SU-DHL-6 (cell line): Measurements from ENCODE around the gene HIBADH.

Experiments
- EZH2phosphoT487 ChIP-seq: fragments of 200-600 bp; sonication (generic), shearing (Covaris generic); conservative IDR thresholded peaks from 2 replicates; pipeline ENCODE4 v1.6.1; 2018; ENCODE audit warnings: mild to moderate bottlenecking, antibody characterized with exemption, low read length, moderate library complexity, mixed read lengths
- TF ChIP-seq, protein P1 (sequence below): fragments of 200-600 bp; sonication (generic); IDR thresholded peaks from one replicate; pipeline ENCODE4 v1.5.1; 2017; ENCODE audit warnings: antibody characterized with exemption, mild to moderate bottlenecking, low read length, moderate library complexity; ENCODE audit not compliant: insufficient read depth, poor library complexity, severe bottlenecking

DNA sequence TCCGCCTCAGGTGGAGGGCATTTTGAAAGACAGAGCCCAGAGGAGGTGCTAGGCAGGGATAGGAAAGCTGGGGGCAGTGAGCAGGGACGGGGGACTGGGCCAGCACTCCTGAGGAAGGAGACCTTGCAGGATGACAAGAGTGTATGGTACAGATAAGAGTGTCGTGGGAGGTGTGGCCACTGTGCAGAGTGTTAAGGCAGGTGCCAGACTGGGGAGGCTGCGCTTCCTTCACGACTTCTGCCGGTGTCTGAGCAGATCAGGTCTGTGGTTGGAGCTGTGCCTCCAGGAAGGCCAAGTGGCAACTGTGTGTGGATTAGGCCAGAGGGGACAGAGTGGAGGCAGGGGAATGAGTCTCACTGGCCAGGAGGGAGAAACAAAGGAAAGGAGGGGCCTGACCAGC lies 161.7 kb downstream of the HIBADH start:
- TF ChIP-seq, protein P1, sequence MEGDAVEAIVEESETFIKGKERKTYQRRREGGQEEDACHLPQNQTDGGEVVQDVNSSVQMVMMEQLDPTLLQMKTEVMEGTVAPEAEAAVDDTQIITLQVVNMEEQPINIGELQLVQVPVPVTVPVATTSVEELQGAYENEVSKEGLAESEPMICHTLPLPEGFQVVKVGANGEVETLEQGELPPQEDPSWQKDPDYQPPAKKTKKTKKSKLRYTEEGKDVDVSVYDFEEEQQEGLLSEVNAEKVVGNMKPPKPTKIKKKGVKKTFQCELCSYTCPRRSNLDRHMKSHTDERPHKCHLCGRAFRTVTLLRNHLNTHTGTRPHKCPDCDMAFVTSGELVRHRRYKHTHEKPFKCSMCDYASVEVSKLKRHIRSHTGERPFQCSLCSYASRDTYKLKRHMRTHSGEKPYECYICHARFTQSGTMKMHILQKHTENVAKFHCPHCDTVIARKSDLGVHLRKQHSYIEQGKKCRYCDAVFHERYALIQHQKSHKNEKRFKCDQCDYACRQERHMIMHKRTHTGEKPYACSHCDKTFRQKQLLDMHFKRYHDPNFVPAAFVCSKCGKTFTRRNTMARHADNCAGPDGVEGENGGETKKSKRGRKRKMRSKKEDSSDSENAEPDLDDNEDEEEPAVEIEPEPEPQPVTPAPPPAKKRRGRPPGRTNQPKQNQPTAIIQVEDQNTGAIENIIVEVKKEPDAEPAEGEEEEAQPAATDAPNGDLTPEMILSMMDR, result no peak
- no peak for TF ChIP-seq EZH2phosphoT487
